ENCODE measurements around the gene CCDC93. TPM values are rescaled to one million over a fixed set of nuclear protein-coding genes. Genes with fewer than 3 reads are reported as not detected.

CCDC93 gene
- polyA plus RNA-seq, 4 donors: 37.1 to 58.1 (median 42.7) TPM

DNA sequence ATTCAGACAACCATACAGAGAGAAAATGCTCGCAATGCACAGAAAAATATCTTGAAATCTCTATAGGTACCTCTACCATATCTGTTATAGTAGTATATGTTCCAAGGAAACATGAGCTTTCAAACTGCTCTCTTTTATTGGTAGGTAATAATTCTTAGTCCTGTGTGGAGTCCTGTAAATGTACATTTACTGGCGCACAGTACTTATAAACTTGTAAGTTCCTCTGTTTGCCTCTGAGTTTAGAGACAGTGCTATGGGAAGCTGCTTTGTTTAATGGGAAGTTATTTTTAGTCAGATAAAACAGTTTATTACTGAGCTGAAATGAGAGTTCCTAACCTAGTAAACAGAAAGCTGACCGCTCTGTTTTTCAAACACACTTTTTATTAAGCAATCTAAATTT is 52.7 kb downstream of the CCDC93 start:
- DNase-seq (ENCODE audit: low read depth in 4 of 4, low spot score in 3 of 4): no peak

DNA sequence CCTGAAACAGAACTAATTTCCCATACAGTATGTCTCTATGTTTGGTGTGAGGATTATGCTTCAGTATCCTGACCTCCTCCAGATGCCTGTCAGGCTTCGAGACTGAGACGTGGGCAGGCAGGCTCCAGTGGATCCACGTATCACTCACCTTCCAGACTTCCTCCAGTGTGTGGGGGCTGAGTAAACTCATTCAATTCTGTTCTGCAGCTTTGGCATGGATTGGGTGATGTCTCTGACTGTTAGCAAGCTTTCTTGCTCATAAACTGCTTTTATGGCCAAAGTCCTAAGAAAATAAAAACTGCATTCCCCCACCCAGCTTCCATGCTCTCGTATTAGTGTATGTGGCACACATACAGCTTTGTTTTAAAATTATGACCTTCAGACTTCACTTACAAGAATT is 53.6 kb downstream of the CCDC93 start:
- no peak for DNase-seq (ENCODE audit: low read depth in 4 of 4, low spot score in 3 of 4)

DNA sequence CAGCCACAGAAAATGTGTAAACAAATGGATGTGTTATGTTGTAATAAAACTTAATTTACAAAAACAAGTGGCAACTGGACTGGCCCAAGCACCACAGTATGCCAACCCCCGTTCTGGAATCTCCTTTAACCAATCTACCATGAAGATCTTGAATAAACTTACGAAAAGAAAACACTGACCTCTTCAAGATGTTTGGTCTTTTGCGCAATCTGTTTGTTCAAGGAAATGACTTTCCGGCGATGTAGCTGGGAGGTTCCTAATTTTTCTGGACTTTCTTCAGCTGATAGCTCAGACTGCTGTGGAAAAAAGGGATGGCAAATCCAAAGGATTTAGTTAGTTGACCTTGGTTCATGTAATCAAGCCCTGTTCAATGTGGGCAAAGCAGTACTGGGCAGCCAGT is 55.7 kb downstream of the CCDC93 start:
- no peak for DNase-seq (ENCODE audit: low read depth in 4 of 4, low spot score in 3 of 4)

DNA sequence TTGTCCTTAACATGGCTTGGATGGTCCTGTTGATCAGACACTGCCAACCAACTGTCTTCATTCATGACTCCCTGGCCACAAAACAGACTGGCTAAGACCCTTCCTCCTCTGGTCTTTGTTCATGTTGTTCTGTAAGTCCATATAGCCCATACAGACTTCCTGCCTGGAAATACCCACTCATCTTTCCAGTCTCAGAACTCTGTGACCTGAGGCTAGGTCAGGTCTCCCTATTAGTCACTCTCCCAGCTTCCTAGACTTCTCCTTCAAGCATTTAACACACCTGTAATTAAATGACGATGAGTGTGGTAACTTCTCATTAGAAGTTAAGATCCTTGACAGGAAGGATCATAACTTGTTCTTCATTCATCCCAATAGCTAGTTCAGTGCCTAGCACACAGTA is 56.3 kb downstream of the CCDC93 start:
- DNase-seq (ENCODE audit: low read depth in 4 of 4, low spot score in 3 of 4): no peak

DNA sequence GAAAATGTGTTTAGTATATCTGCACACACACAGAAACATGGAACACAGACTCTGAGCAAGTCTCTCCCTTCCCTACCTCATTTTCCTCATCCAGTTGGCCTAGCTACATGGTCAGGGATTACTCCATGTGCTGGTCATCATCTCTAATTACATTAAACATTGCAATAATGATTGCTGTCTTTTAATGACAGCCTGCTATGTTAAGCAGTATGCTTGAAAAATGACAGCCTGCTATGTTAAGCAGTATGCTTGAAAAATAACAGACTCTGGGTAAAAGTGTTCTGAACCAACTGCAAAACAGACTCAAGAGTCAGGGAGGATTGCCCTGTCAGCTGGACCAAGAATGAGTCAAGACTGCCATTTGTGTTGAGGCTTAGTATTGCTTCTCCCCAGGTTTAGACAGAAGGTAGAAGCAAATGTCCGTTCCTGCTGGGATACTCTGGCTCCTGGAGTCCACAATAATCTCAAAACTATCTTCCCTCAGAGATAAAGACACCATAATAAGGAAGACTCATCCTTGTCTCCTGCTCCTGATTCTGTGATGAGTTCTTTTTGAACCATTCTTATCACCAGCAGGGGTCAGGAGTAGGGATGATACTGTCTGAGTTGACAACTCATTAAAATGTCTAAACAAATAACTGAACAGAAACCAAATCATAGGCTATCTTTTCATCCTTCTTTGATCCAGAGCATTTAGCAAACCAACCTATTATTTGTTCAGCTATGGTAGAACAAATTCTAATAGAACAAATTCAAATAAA is 57.7 kb downstream of the CCDC93 start:
- DNase-seq (ENCODE audit: low read depth in 4 of 4, low spot score in 3 of 4): peak in 1 of 4 donors; percentile 29

DNA sequence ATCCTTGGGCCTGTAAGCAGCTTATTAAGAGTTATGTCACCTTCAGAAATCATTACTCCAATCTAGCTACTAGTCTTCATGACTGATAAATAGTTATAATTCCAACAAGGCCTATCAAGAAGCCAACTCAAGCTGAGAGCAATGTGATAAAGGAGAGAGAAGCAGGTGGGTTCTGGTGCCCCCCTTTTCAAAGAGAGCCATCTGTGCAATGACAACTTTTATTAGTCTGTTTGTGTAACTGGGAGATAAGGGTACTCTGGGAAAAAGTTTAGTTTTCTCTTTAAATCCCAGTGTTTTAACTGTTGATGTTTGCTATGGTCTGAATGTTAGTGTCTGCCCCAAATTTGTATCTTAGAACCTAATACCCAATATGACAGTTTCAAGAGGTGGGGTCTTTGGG is 60.6 kb downstream of the CCDC93 start:
- DNase-seq (ENCODE audit: low read depth in 4 of 4, low spot score in 3 of 4): no peak

DNA sequence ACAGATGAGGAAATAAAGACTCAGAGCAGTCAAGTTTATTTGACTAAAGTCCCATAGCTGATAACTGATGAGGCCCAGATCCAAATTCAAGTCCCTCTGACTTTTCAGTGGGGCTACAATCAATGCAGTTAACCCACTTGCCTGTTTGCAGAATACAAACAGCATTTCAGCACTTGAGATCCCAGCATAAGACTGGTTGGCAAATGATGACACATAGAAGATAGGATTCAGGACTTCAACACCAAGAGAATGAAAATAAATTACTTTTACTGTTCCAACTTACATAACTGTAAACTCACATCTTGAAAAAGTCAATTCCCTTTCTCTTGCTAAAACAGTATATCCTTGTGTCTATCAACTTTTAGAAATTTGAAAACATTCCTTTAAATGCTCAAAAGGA is 61.2 kb downstream of the CCDC93 start:
- DNase-seq (ENCODE audit: low read depth in 4 of 4, low spot score in 3 of 4): no peak

DNA sequence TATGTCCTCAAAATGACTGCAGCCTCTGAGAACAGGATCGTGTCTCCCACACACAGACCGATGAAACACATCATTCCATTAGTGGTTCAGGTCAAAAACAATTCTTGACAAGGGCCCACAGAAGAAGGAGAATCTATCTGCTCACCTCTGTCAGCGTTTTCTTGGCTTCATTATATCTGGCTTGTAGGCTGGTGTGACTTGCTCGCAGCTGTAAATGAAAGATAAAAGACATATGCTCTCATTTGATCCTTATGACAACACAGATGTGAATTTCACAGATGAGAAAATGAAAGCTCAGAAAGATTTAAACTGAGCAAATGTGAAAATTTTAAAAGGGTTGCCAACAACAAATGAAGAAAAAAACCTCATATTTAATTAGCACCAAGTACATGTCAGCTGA is 61.6 kb downstream of the CCDC93 start:
- DNase-seq (ENCODE audit: low read depth in 4 of 4, low spot score in 3 of 4): no peak

DNA sequence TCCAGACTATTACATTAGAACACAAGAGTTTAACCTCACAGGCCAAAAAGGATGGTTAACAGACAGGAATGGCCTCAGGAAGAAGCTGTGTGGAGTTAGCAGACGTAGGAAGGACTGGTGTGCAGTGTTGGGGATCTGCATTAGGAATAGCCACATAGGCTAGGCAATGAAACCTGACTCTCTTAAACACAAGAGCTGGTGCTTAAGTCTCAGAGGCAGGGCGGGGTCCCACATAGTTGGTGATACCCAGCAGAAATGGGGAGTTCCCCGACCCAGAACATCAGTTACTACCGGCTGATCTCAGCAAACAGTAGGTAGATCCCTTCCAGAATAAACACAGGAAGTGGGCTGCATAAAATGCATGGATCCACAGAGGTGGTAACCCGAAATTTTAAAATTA is 64.1 kb downstream of the CCDC93 start:
- DNase-seq (ENCODE audit: low read depth in 4 of 4, low spot score in 3 of 4): no peak

DNA sequence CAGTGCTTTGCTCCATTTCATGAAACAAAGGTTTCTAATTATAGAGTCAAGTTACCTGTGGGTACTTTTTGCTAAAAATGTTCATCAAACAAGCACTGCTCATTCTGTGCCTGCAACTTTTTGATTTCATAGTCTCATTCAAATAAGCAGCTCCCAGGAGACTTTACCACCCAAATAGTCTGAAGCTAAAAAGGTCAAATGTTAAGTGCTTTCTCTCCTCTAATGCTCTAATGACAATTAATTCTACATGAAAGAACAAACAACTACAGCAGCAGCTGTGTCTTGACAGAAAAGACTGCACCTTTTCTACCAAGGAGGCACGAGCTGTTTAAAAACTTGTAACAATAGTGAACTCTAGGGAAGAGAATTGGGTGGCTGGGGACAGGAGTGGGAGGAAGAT is 65.3 kb downstream of the CCDC93 start:
- DNase-seq (ENCODE audit: low read depth in 4 of 4, low spot score in 3 of 4): no peak

DNA sequence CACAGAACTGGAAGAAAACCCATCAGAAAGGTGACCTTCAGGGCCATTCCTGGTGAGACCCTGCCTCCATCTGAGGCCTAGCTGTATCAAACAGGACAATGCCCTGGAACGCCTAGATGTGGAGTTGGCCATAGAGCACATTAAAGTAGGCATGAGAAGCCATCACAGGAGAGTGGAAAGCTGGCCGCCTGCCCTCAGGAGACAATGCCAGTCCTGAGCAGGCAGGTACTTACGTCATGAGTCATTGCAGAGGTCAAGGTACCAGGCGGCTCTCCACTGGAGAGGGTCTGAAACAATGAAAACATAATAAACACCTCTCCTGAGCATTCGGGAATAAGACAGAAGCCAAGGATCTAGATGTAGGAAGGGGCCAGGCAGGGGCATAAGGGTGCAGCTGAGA is 68.6 kb downstream of the CCDC93 start:
- no peak for DNase-seq (ENCODE audit: low read depth in 4 of 4, low spot score in 3 of 4)

DNA sequence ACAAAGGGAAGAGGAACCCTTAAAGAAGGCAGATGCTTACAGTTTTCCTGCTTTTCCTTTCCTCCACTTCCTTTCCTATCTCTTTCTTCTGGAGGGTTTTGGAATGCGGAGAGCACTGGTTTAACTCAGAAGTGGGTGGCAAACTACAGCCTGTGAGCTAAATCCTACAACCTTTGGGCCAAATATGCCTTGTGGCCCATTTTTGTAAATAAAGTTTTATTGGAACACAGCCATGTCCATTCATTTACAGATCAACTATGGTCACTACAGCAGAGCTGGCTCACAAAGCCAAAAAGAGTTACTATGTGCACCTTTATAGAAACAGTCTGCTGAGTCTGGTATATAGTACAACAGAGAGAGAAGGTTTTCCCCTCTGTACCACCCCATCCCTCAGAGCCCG is 69.1 kb downstream of the CCDC93 start:
- no peak for DNase-seq (ENCODE audit: low read depth in 4 of 4, low spot score in 3 of 4)

DNA sequence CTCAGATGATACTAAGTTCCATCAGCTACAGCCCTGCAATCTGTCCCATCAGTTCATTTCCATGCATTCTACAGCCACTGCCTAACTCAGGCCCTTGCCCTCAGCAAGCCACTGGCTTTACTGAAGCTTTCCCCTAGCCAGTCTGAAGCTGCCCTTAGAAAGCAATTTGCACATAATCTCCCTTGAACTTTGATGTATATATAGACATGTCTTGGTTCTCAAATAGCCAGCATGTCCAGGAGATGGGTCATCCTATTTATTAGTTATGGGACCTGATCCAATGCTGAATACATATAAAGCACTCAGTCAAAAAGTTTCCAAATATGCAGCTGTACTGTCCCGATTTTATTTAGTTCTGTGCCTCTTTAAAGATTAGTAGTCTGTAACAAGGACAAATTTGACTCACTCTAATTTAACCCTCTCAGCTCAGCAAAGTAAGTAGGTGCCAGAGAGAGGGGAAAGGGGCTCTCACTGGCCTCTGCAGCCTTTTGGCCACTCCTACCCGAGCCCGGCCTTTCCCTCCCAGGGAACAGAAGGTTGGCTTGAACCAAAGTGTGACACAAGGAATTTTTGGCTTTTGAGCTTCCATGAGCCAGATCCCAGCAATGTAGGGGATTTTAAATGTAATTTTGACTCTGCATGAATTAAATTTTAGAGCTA is 70.7 kb downstream of the CCDC93 start:
- DNase-seq (ENCODE audit: low read depth in 4 of 4, low spot score in 3 of 4): no peak

DNA sequence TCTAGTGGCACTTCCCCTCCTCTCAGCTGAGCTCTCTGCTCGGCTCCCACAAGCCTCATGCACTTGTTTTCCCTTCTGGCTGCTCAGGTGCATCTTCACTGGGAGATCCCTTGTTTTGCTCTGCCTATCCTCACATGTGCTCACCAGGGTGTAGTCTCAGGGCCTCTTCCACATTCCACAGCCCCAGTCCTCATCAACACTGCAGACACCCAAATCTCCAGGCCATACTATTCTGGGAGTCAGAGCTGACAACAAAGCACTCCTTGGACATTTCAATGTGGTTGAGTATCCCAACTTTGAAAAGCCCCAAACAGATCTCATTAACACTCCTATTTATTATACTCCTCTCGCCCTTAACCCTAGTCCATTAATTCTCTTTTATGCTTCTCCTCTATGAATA is 71.3 kb downstream of the CCDC93 start:
- DNase-seq (ENCODE audit: low read depth in 4 of 4, low spot score in 3 of 4): no peak

DNA sequence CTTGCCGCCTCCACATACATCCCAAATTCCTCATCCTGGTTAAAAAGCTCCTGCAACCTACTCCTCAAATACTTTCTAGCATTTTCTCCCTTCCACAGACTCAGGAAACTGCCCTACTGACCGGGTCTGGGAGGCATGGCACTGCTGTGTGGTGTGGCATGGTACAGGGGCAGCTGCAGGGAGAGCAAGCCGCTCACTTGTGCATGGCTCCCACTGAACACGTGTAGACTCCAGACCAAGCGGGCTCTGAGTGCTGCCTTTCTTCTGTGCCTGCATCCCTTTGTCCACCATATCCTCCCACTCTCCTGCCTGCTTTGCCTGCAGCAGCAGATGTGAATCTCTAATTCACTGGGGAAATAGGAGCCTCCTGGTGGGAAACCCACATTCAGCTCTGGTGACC is 72.2 kb downstream of the CCDC93 start:
- DNase-seq (ENCODE audit: low read depth in 4 of 4, low spot score in 3 of 4): no peak

DNA sequence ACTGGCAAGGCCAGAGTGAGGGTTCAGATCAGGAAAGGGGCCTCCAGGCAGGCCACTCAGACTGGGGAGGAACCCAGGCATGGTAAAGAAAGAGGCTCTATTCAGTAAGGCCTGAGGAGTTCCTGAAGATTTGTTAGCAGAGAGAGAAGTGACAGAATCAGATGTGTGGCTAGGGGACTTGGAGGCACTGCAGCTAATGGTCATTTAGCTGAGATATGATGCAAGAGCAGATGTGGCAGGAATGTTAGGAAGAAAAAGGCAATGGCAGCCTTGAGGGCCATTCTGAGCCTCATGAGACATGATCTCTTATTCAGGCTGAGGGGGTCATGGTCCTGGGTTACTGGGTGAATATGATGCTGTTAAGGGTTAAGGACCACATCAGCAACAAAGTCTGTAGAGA is 73.4 kb downstream of the CCDC93 start:
- no peak for DNase-seq (ENCODE audit: low read depth in 4 of 4, low spot score in 3 of 4)

DNA sequence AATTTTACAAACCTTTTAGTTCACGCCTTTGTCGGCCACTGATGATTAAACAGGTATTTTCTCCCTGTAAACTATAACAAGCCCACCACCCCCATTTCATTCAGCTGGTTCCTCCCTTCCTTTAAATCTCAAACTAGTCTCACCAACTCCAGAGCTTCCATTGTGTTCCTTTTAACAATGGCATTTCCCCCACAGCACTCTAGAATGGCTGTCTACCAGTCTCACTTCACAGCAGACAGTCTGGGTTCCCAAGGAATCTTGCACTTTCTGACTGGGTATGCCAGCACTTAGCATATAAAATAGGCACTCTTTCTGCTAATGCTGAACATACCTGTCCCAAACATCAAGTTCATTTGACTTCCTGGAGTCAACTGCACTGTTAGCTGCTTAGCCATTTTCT is 75.3 kb downstream of the CCDC93 start:
- no peak for DNase-seq (ENCODE audit: low read depth in 4 of 4, low spot score in 3 of 4)

DNA sequence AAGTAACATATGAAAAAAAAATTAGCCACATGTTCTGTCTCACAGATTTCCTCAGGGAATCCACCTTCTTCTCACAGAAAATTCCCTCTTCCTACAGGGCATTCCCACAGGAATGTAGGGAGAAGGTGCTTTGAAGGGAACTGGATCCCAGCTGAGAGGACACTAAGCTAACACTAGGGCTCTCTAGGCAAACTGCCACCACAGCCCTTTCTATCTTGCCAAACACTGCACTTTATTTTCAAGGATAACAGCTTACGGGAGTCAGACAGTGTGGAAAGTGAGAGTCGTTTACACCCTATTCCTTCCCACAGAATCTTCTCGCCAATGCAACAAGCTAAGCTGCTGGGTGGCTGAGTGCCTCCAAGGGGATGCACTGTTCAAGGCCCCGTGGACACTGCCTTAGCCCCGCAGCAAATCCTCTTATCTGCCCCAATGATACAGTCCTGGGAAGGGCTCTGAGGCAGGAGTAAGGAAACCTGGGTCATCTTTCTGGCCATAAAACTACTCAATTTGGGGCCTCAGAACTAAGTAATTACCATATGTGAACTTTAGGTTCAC is 76.9 kb downstream of the CCDC93 start:
- DNase-seq (ENCODE audit: low read depth in 4 of 4, low spot score in 3 of 4): no peak

DNA sequence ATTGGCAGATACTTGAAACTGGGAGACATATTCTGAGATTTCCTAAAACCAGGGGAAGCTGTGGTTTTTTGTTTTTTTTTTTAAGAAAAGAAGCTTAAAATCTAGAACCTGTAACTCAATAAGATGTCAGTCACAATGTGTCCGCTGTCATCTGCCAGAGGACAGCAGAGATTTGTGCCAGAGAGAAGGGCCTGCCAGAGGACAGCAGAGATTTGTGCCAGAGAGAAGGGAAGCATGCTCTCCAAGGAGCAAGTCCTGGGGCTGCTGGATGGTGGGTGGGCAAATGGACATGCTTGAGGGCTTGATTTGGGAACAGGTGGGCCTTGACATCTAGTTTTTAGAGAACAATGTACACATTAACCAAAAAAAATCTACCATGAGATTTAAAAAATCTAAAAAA is 77.9 kb downstream of the CCDC93 start:
- no peak for DNase-seq (ENCODE audit: low read depth in 4 of 4, low spot score in 3 of 4)

DNA sequence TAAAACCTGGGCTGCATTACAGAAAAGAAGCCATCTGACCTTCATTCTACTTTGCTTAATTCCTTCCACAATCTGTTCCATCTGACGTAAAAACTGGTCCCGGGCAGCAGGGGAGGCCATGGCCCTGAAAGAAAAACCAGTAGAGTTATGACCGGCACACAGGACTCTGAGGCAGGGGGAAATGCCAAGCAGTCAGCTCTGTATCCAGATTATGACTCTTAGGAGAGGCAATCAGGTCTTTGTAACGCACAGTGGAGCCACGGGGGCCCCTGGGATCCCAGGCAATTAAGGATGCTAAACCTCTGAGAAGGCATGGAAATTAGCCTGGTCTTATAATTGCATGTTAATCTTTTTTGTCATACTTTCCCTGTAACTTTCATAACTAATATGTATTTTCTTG is 78.4 kb downstream of the CCDC93 start:
- no peak for DNase-seq (ENCODE audit: low read depth in 4 of 4, low spot score in 3 of 4)

DNA sequence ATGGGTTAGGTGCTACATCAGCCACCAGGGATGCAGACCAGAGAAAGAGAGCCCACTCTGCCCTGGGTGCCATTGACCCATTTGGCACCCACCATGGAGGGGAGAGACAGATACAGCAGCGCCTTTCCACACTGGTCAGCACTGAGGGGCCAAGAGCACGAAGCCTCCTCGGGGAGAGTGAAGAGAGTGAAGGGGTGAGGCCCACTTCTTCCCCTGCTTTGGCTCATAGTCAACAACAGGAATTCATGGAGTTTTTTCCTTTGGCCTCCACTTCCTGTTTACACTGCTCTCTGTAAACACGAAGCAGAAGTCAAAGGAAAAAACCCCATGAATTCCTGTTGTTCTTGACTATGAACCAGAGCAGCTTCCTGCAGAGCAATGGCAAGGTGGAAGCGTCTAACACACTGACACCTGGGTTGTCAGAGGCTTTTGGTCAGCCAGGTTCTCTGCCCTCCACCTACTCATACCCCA is 80.0 kb downstream of the CCDC93 start:
- no peak for DNase-seq (ENCODE audit: low read depth in 4 of 4, low spot score in 3 of 4)

DNA sequence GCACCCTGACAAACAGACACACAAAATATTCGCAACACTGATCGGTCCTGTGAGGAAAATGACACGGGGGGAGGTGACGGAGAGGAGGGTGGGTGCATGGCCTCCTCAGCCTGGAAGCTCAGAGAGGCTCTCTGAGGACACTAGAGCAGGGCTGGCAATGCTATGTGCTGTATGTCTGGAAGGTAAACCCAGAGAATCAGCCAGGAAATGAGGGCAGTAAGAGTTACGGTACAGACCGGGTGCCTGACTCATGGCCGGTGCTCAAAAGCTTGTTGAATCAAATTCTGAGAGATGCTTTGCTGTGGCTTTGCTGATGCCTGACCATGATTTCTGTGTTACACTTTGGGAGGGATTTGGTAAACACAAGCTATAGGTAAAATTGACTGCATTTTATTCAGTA is 81.9 kb downstream of the CCDC93 start:
- DNase-seq (ENCODE audit: low read depth in 4 of 4, low spot score in 3 of 4): no peak

Data from left renal pelvis (tissue), 4 donors.